ENCODE results near the gene MYO3A. TPM values are rescaled to one million over a fixed set of nuclear protein-coding genes. Genes with fewer than 3 reads are reported as not detected.

MYO3A gene
- total RNA-seq, 1 experiment from 2014 or later, result not detected

GRCh38 chr10:26259341-26259740 is 325.3 kb downstream of the MYO3A start:
- Histone ChIP-seq H3K9me3 (ENCODE audit: control insufficient read depth, insufficient read depth, low read depth, low read length) (no peaks in the 10 kb centered on the region), H3K36me3 (ENCODE audit: control insufficient read depth, insufficient read depth, low read length) (no peaks in the 10 kb centered on the region; the same call in 1 of the 2 replicates), H3K4me1 (ENCODE audit: control insufficient read depth, insufficient read depth, low read length) (no peaks in the 10 kb centered on the region), H3K4me3 (ENCODE audit: low read depth in 2 of 2, low read length in 2 of 2) (no peak overlapping the region), H3K27me3 (ENCODE audit: control insufficient read depth, insufficient read depth, low read length) (no peaks in the 10 kb centered on the region), H3K27ac (ENCODE audit: low read length) (no peak overlapping the region)
- TF ChIP-seq REST (IDR thresholded peaks at IDR 0.05; ENCODE audit: insufficient read depth in 1 of 2, low read depth in 2 of 2, low read length in 1 of 2) (no peak), POLR2AphosphoS5 (IDR thresholded peaks at IDR 0.05; ENCODE audit: low read depth, low read length) (no peak), SIN3A (IDR thresholded peaks at IDR 0.05; ENCODE audit: borderline replicate concordance, insufficient read depth, low read depth, low read length) (no peak), CTCF (IDR thresholded peaks at IDR 0.05) (no peak), TCF7L2 (IDR thresholded peaks at IDR 0.05; ENCODE audit: low read depth, low read length) (no peak)
- CTCF ChIA-PET, result no interaction called here
- ATAC-seq (no peak), DNase-seq (ENCODE audit: low read depth, low spot score) (no peak)
- in situ Hi-C loops (cut with HindIII; ENCODE audit: low pct_unique_long_range_greater_than_20kb, low sequenced_read_pairs), result no loop called here
- intact Hi-C loops (cut with micrococcal nuclease; ENCODE audit: unreplicated experiment), result no loop called here
- no TSS peak for BruUV-seq (replicated peaks)
- POLR2A ChIA-PET, result no interaction called here
